Sigmoid colon (tissue), 7 donors: ENCODE results near the gene TTLL8. TPM values are rescaled to one million over a fixed set of nuclear protein-coding genes. Genes with fewer than 3 reads are reported as not detected.

Experiments
- DNase-seq: peaks from one replicate; pipeline ENCODE4 v3.0.0-alpha.2; 2019
- H3K27ac ChIP-seq, 4 donors: fragments of 200-600 bp; sonication (generic); one replicate each; pipeline ENCODE4 v1.5.1; 2016 to 2019; ENCODE audit warnings: mild to moderate bottlenecking in 1 of 4
- H3K27me3 ChIP-seq, 3 donors: fragments of 200-600 bp; sonication (generic); one replicate each; pipeline ENCODE4 v1.5.1; 2019; ENCODE audit warnings: mild to moderate bottlenecking in 1 of 3
- H3K36me3 ChIP-seq, 4 donors: fragments of 200-600 bp; sonication (generic); one replicate each; pipeline ENCODE4 v1.5.1; 2016 to 2019
- H3K4me1 ChIP-seq, 4 donors: fragments of 200-600 bp; sonication (generic); one replicate each; pipeline ENCODE4 v1.5.1; 2017 to 2019
- H3K4me3 ChIP-seq, 4 donors: fragments of 200-600 bp; sonication (generic); one replicate each; pipeline ENCODE4 v1.5.1; 2017 to 2019; ENCODE audit warnings: mild to moderate bottlenecking in 2 of 4, moderate library complexity in 1 of 4
- H3K9me3 ChIP-seq, 4 donors: fragments of 200-600 bp in 3 of 4; sonication (generic) in 3 of 4; one replicate each; pipeline versions ENCODE4 v1.5.1 to v1.6.1; 2013 to 2019
- EP300 ChIP-seq, 4 donors: sonication (generic); formaldehyde crosslinking; IDR thresholded peaks; one replicate each; pipeline ENCODE4 v1.6.1; 2017; ENCODE audit warnings: antibody characterized with exemption in 4 of 4
- POLR2A ChIP-seq, 2 donors: fragments of 450-650 bp; IDR thresholded peaks; one replicate each; pipeline ENCODE4 v1.6.1; 2016; ENCODE audit warnings: antibody characterized with exemption in 2 of 2, mild to moderate bottlenecking in 2 of 2, moderate library complexity in 2 of 2
- POLR2AphosphoS5 ChIP-seq, 4 donors: sonication (generic); formaldehyde crosslinking; IDR thresholded peaks; one replicate each; pipeline ENCODE4 v1.6.1; 2017; ENCODE audit warnings: antibody characterized with exemption in 4 of 4
- WGBS, 2 donors: extraction: QIAGEN DNeasy Blood & Tissue Kit; methylation state at CpG; one replicate each; pipeline ENCODE4 v1.1.7; 2013; 5-methylcytosine and 5-hydroxymethylcytosine counted together
- intact Hi-C: fragments of 100-400 bp; cut with DNase I; formaldehyde crosslinking; loops from one replicate; pipeline ENCODE4 v1.15.1; 2023
- polyA plus RNA-seq, 3 donors: library from polyadenylated mRNA; stranded (reverse); fragments of 200-250 nt; gene quantifications; one replicate each; pipeline ENCODE4 v1.2.3, GENCODE V29; 2013
- total RNA-seq, 4 donors: library from RNA; depleted of rRNA; stranded (reverse); fragments of >200 nt; gene quantifications; one replicate each; pipeline ENCODE4 v1.1.0, GENCODE V29; 2016
- TF ChIP-seq, protein P1 (sequence below), 4 experiments: fragments of 450-650 bp in 3 of 4; fragments of 200-600 bp in 1 of 4; IDR thresholded peaks; one replicate each; pipeline ENCODE4 v1.5.1; 2016 to 2019; ENCODE audit warnings: antibody characterized with exemption in 4 of 4, mild to moderate bottlenecking in 3 of 4, moderate library complexity in 2 of 4
- donor health status: healthy with polysubstance abuse.
- donor health status: Bipolar disorder and iron deficiency.
- donor health status: healthy.

The TTLL8 gene
- total and polyA plus RNA-seq, 7 donors: not detected

- 23 to 63% methylated on average over 16 of the region's 16 CpGs for WGBS, 2 donors
- TF ChIP-seq POLR2AphosphoS5 (IDR thresholded peaks at IDR 0.05): no peak
- TF ChIP-seq, protein P1, sequence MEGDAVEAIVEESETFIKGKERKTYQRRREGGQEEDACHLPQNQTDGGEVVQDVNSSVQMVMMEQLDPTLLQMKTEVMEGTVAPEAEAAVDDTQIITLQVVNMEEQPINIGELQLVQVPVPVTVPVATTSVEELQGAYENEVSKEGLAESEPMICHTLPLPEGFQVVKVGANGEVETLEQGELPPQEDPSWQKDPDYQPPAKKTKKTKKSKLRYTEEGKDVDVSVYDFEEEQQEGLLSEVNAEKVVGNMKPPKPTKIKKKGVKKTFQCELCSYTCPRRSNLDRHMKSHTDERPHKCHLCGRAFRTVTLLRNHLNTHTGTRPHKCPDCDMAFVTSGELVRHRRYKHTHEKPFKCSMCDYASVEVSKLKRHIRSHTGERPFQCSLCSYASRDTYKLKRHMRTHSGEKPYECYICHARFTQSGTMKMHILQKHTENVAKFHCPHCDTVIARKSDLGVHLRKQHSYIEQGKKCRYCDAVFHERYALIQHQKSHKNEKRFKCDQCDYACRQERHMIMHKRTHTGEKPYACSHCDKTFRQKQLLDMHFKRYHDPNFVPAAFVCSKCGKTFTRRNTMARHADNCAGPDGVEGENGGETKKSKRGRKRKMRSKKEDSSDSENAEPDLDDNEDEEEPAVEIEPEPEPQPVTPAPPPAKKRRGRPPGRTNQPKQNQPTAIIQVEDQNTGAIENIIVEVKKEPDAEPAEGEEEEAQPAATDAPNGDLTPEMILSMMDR (IDR thresholded peaks at IDR 0.05): no peak
- no peak for TF ChIP-seq POLR2A (IDR thresholded peaks at IDR 0.05)
- TF ChIP-seq EP300 (IDR thresholded peaks at IDR 0.05): no peak
- Histone ChIP-seq H3K9me3 (peaks cover 0 to under 1% (median 0%) of the 10 kb centered on the region in 4 donors), H3K4me3 (no peak overlapping the region), H3K36me3 (no peaks in the 10 kb centered on the region), H3K27me3 (peaks cover 46 to 92% (median 79%) of the 10 kb centered on the region in 3 donors), H3K27ac (no peak overlapping the region), H3K4me1 (peaks cover 0 to 24% (median 21%) of the 10 kb centered on the region in 4 donors)
- DNase-seq: peak; percentile 61
- intact Hi-C loops: no loop called here
Measured at GRCh38 chr22:50014053-50014501, 44.0 kb downstream of the TTLL8 start.

DNA sequence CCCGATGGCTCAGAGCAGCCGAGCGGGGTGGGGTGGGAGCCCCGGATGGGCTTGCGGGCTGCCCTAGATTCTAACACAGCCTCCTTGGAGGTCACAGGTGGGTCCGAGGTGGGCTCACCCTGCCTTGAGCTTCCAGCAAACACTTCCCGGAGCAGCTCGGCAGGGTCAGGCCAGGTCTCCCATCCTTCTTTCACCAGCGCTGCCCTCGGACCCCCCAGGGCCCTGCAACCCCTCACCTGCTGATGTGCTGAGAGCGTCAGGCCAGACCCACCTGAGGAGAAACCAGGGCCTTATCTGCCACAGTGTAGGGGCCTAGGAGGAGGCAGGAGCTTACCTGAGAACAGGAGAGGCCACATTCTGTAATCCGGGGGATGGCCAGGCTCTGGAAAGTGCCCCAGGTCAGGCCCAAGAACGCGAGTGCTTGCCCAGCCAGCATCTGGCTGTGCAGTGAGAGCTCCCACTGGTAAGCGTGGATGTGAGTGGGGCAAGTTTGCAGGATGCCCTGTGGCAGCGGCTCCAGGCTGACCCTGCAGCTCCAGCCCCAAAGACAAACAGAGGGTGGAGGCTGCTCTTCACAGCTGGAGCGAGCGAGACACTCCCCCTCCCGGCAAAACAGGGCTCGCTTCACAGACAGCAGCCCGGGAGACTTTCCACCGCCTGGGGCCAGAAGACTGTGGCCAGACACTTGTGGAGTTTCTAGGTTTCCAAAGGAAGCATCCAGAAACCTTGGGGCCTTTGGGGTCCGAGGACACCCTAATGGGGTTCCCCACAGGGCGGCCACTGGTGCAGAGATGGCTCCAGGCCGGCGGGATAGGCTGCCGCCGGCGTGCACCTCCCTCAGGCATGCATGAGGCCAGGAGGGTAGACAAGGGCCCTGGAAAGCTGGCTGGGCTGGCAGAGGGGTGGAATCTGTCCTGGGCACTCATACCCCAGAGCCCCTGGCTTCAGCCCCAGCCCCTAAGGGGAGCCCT lies 45.6 kb downstream of the TTLL8 start, which contains the start of gene IL17REL:
IL17REL (minus strand) TSS at position 555 of the 971 bp plus-strand sequence; CDS start at position 436, 119 bp downstream.
- no peak within 1 kb of the TSS for H3K27ac ChIP-seq
- intact Hi-C loops: no loop called here
- H3K27me3 ChIP-seq: peaks cover 46 to 83% (median 79%) of the 10 kb centered on the region in 3 donors
- H3K9me3 ChIP-seq: no peaks in the 10 kb centered on the region
- H3K4me1 ChIP-seq: peaks cover 0 to 24% (median 21%) of the 10 kb centered on the region in 4 donors
- TF ChIP-seq, protein P1 (IDR thresholded peaks at IDR 0.05): no peak
- TF ChIP-seq POLR2AphosphoS5 (IDR thresholded peaks at IDR 0.05) (no peak), EP300 (IDR thresholded peaks at IDR 0.05) (no peak), POLR2A (IDR thresholded peaks at IDR 0.05) (no peak)
- H3K4me3 ChIP-seq: no peak within 1 kb of the TSS
- 29 to 70% methylated on average over 29 of the region's 29 CpGs for WGBS, 2 donors
- DNase-seq: peak; percentile 55
- H3K36me3 ChIP-seq: no peaks in the 10 kb centered on the region

- Histone ChIP-seq H3K9me3 (no peaks in the 10 kb centered on the region), H3K36me3 (no peaks in the 10 kb centered on the region), H3K27me3 (peaks cover 45 to 74% (median 70%) of the 10 kb centered on the region in 3 donors), H3K4me3 (no peak overlapping the region), H3K4me1 (peaks cover 0 to 24% (median 21%) of the 10 kb centered on the region in 4 donors), H3K27ac (no peak overlapping the region)
- DNase-seq: peak; percentile 42
- TF ChIP-seq POLR2A (IDR thresholded peaks at IDR 0.05): no peak
- no peak for TF ChIP-seq POLR2AphosphoS5 (IDR thresholded peaks at IDR 0.05)
- no peak for TF ChIP-seq EP300 (IDR thresholded peaks at IDR 0.05)
- TF ChIP-seq, protein P1 (IDR thresholded peaks at IDR 0.05): no peak
- 25 to 59% methylated on average over 18 of the region's 18 CpGs for WGBS, 2 donors
- intact Hi-C loops: no loop called here
Measured at GRCh38 chr22:50011447-50012210, 46.5 kb downstream of the TTLL8 start.

DNA sequence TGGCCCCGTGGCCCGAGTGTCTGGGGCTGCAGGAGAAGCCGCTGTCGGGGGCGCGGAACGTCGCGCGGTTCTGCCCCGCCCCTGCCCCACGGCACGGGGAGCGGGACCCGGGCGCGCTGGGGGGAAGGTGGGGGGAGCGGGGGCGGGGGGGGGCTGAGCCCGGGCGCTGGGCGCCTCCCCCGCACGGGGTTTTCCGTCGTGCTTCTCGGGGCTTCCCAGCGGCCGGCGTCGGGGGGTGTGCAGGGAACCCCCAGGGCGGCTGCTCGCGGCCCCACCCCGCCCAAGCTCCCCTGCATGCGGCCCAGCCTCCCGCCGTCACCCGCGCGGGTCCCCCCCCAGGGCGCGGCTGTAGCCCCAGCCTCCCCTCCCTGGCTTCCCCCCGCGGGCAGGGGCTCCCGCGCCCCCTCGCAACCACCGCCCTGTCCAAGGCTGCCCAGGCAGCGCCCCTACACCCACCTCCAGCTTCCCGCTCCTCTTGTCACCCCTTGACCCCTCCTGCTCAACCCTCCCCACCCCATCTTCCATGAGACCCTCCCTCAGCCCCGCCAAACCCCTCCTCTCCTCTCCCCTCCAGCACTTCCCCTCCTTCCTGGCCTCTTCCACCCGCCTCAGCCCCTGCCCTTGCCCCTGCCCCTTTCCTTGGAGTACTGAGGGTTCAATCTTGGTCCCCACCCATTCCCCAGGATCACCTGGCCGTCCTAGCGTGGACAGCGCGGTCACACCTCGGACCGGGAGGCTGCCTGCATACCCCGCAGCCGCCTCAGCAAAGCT lies 47.2 kb downstream of the TTLL8 start:
- Histone ChIP-seq H3K27me3 (peaks cover 40 to 67% (median 63%) of the 10 kb centered on the region in 3 donors), H3K27ac (no peak overlapping the region), H3K9me3 (no peaks in the 10 kb centered on the region), H3K4me1 (peaks cover 0 to 24% (median 21%) of the 10 kb centered on the region in 4 donors), H3K36me3 (no peaks in the 10 kb centered on the region), H3K4me3 (peak overlapping the region in 1 of 4 donors; percentile 13)
- 4% methylated on average over 61 of the region's 61 CpGs for WGBS, 2 donors
- DNase-seq: peak; percentile 58
- intact Hi-C loops: no loop called here
- TF ChIP-seq, protein P1 (IDR thresholded peaks at IDR 0.05): no peak
- TF ChIP-seq EP300 (IDR thresholded peaks at IDR 0.05) (no peak), POLR2AphosphoS5 (IDR thresholded peaks at IDR 0.05) (no peak), POLR2A (IDR thresholded peaks at IDR 0.05) (no peak)
